HEK293 (cell line): ENCODE measurements around the gene MYH11.

Experiments used
- CTCF ChIA-PET: fragments of 350-600 bp; formaldehyde crosslinking; extraction: SDS; loops from one replicate; lab custom pipeline; 2021; ENCODE audit warnings: antibody characterized with exemption; lab: Yijun Ruan, JAX
- POLR2A ChIA-PET: fragments of 300-600 bp; formaldehyde crosslinking; extraction: SDS; loops from one replicate; lab custom pipeline; 2020; ENCODE audit warnings: antibody characterized with exemption, inconsistent platforms; lab: Yijun Ruan, JAX
- H3K27ac ChIP-seq: fragments of 200-500 bp; sonication (Bioruptor generic); 2 replicates; pipeline ENCODE4 v1.5.1; 2014; ENCODE audit warnings: low read depth, low read length, control low read depth, inconsistent platforms; ENCODE audit errors: extremely low read depth
- H3K36me3 ChIP-seq, 2 experiments: fragments of 200-500 bp in 1 of 2; sonication (Bioruptor generic) in 1 of 2; 1 replicate in 1 of 2; 2 replicates in 1 of 2; pipeline ENCODE4 v1.5.1; 2014 to 2017; ENCODE audit warnings: inconsistent platforms in 2 of 2, low read length in 2 of 2; ENCODE audit not compliant: control insufficient read depth in 2 of 2, insufficient read depth in 1 of 2
- H3K4me1 ChIP-seq: fragments of 200-500 bp; sonication (Bioruptor generic); 2 replicates; pipeline ENCODE4 v1.5.1; 2014; ENCODE audit warnings: mild to moderate bottlenecking, low read length, inconsistent platforms; ENCODE audit not compliant: control insufficient read depth, insufficient read depth
- H3K4me3 ChIP-seq: 2 replicates; pipeline ENCODE4 v1.5.1; 2011; ENCODE audit warnings: low read depth, mild to moderate bottlenecking, control low read depth, low read length, moderate library complexity
- H3K9me3 ChIP-seq: fragments of 200-500 bp; sonication (Bioruptor generic); 2 replicates; pipeline ENCODE4 v1.5.1; 2014; ENCODE audit warnings: low read depth, low read length, inconsistent platforms; ENCODE audit not compliant: control insufficient read depth, insufficient read depth
- HOXC10 ChIP-seq: sonication (generic); formaldehyde crosslinking; IDR thresholded peaks from 2 replicates; pipeline ENCODE4 v1.8.1; 2023; ENCODE audit warnings: mild to moderate bottlenecking, missing genetic modification reagents
- HOXD13 ChIP-seq: sonication (generic); formaldehyde crosslinking; IDR thresholded peaks from 2 replicates; pipeline ENCODE4 v1.8.0; 2022; ENCODE audit warnings: missing genetic modification reagents, borderline replicate concordance
- KLF1 ChIP-seq: fragments of 450-650 bp; formaldehyde crosslinking; IDR thresholded peaks from 2 replicates; pipeline ENCODE4 v1.5.1; 2016; ENCODE audit warnings: missing biosample characterization, missing genetic modification characterization
- TCF7L2 ChIP-seq: IDR thresholded peaks from 2 replicates; pipeline ENCODE4 v1.6.1; 2011; ENCODE audit warnings: low read depth, mild to moderate bottlenecking, inconsistent platforms, low read length, moderate library complexity, borderline replicate concordance
- ZNF114 ChIP-seq: fragments of 450-650 bp; formaldehyde crosslinking; IDR thresholded peaks from 2 replicates; pipeline ENCODE4 v1.5.0; 2017; ENCODE audit warnings: missing biosample characterization, missing genetic modification characterization
- ZNF211 ChIP-seq: fragments of 450-650 bp; formaldehyde crosslinking; IDR thresholded peaks from 2 replicates; pipeline ENCODE4 v1.5.1; 2016; ENCODE audit warnings: low read depth, missing biosample characterization, missing genetic modification characterization
- ZNF23 ChIP-seq: fragments of 450-650 bp; formaldehyde crosslinking; IDR thresholded peaks from 2 replicates; pipeline ENCODE4 v1.5.1; 2016; ENCODE audit warnings: missing biosample characterization, missing genetic modification characterization, borderline replicate concordance
- ZNF48 ChIP-seq: fragments of 450-650 bp; formaldehyde crosslinking; IDR thresholded peaks from 2 replicates; pipeline ENCODE4 v1.5.1; 2016; ENCODE audit warnings: missing biosample characterization, missing genetic modification characterization
- TF ChIP-seq, protein P1 (sequence below): fragments of 450-650 bp; formaldehyde crosslinking; IDR thresholded peaks from 2 replicates; pipeline ENCODE4 v1.5.1; 2016; ENCODE audit warnings: missing biosample characterization, missing genetic modification characterization, borderline replicate concordance
- TF ChIP-seq, protein P2 (sequence below): fragments of 450-650 bp; formaldehyde crosslinking; IDR thresholded peaks from 2 replicates; pipeline ENCODE4 v1.5.1; 2016; ENCODE audit warnings: missing biosample characterization, missing genetic modification characterization
- TF ChIP-seq, protein P3 (sequence below): fragments of 450-650 bp; formaldehyde crosslinking; conservative IDR thresholded peaks from 2 replicates; pipeline ENCODE4 v1.5.1; 2016; ENCODE audit warnings: low read depth, missing biosample characterization, missing genetic modification characterization
- TF ChIP-seq, protein P4 (sequence below): fragments of 450-650 bp; formaldehyde crosslinking; IDR thresholded peaks from 2 replicates; pipeline ENCODE4 v1.5.1; 2017; ENCODE audit warnings: missing biosample characterization, missing genetic modification characterization

The MYH11 gene

DNA sequence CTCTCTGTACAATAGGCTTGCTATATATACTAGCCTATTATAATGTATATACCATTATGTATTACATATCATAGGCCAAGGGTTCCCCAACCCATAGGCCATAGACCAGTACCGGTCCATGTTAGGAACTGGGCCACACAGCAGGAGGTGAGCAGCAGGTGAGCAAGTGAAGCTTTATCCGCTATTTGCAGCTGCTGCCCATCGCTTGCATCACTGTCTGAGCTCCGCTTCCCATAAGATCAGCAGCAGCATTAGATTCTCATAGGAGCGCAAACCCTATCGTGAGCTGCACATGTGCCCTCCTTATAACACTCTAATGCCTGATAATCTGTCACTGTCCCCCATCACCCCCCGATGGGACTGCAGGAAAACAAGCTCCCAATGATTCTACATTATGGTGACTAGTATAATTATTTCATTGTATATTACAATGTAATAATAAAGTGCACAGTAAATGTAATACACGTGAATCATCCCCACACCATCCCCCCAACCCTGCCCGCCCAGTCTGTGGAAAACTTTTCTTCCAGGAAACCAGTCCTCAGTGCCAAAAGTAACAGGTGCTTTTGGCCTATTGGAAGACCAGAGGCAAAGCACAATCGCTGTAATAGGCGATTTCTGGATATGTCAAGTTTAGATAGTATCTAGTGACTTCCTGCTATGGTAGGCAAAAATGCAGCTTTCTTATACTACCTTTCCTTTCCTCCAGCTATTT lies 84.1 kb downstream of the MYH11 start:
- Histone ChIP-seq H3K27ac (no peak overlapping the region), H3K36me3 (no peaks in the 10 kb centered on the region), H3K4me3 (no peak overlapping the region), H3K9me3 (no peaks in the 10 kb centered on the region), H3K4me1 (no peaks in the 10 kb centered on the region)
- ChIA-PET POLR2A (no interaction called here), CTCF (interaction anchor here (0.5 to 2.2 kb wide), 5 partner anchors 15 to 103 kb away, joined by 3 to 6 read pairs (median 5); no protein-coding TSS in a partner anchor)
- no peak for TF ChIP-seq ZNF48 (tag by site-specific recombination)
- TF ChIP-seq, protein P1, sequence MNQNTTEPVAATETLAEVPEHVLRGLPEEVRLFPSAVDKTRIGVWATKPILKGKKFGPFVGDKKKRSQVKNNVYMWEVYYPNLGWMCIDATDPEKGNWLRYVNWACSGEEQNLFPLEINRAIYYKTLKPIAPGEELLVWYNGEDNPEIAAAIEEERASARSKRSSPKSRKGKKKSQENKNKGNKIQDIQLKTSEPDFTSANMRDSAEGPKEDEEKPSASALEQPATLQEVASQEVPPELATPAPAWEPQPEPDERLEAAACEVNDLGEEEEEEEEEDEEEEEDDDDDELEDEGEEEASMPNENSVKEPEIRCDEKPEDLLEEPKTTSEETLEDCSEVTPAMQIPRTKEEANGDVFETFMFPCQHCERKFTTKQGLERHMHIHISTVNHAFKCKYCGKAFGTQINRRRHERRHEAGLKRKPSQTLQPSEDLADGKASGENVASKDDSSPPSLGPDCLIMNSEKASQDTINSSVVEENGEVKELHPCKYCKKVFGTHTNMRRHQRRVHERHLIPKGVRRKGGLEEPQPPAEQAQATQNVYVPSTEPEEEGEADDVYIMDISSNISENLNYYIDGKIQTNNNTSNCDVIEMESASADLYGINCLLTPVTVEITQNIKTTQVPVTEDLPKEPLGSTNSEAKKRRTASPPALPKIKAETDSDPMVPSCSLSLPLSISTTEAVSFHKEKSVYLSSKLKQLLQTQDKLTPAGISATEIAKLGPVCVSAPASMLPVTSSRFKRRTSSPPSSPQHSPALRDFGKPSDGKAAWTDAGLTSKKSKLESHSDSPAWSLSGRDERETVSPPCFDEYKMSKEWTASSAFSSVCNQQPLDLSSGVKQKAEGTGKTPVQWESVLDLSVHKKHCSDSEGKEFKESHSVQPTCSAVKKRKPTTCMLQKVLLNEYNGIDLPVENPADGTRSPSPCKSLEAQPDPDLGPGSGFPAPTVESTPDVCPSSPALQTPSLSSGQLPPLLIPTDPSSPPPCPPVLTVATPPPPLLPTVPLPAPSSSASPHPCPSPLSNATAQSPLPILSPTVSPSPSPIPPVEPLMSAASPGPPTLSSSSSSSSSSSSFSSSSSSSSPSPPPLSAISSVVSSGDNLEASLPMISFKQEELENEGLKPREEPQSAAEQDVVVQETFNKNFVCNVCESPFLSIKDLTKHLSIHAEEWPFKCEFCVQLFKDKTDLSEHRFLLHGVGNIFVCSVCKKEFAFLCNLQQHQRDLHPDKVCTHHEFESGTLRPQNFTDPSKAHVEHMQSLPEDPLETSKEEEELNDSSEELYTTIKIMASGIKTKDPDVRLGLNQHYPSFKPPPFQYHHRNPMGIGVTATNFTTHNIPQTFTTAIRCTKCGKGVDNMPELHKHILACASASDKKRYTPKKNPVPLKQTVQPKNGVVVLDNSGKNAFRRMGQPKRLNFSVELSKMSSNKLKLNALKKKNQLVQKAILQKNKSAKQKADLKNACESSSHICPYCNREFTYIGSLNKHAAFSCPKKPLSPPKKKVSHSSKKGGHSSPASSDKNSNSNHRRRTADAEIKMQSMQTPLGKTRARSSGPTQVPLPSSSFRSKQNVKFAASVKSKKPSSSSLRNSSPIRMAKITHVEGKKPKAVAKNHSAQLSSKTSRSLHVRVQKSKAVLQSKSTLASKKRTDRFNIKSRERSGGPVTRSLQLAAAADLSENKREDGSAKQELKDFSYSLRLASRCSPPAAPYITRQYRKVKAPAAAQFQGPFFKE (tag by site-specific recombination), result no peak

DNA sequence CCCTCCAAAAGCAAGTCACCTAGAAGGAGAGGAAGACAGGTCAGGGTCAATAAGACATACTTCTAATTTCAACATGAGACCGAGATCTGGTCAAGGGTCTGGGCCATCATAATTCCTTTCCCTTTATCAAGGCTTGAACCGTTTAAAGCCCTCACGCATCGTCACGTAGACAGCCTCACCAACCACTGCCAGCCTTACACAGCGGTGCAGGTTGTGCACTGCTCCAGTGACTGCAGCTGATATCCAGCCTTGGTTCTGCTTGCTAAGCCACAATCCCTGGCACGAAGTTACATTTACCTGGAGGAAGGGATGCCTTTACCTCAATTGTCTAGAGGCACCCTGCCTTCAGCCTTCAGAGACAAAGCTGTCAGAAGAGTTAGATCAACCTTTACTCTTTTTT lies 85.1 kb downstream of the MYH11 start:
- H3K4me3 ChIP-seq, result no peak overlapping the region
- TF ChIP-seq ZNF211 (tag by site-specific recombination), result no peak
- TF ChIP-seq, protein P2, sequence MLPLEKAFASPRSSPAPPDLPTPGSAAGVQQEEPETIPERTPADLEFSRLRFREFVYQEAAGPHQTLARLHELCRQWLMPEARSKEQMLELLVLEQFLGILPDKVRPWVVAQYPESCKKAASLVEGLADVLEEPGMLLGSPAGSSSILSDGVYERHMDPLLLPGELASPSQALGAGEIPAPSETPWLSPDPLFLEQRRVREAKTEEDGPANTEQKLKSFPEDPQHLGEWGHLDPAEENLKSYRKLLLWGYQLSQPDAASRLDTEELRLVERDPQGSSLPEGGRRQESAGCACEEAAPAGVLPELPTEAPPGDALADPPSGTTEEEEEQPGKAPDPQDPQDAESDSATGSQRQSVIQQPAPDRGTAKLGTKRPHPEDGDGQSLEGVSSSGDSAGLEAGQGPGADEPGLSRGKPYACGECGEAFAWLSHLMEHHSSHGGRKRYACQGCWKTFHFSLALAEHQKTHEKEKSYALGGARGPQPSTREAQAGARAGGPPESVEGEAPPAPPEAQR (tag by site-specific recombination), result no peak
- no peak for TF ChIP-seq ZNF23 (tag by site-specific recombination)
- TF ChIP-seq KLF1, result no peak
- POLR2A ChIA-PET, result no interaction called here
- no peak overlapping the region for H3K27ac ChIP-seq
- no peaks in the 10 kb centered on the region for H3K36me3 ChIP-seq
- CTCF ChIA-PET, result interaction anchor here (0.5 to 2.2 kb wide), 2 partner anchors 14 to 68 kb away, joined by 3 to 5 read pairs; no protein-coding TSS in a partner anchor
- H3K9me3 ChIP-seq, result no peaks in the 10 kb centered on the region
- no peaks in the 10 kb centered on the region for H3K4me1 ChIP-seq

DNA sequence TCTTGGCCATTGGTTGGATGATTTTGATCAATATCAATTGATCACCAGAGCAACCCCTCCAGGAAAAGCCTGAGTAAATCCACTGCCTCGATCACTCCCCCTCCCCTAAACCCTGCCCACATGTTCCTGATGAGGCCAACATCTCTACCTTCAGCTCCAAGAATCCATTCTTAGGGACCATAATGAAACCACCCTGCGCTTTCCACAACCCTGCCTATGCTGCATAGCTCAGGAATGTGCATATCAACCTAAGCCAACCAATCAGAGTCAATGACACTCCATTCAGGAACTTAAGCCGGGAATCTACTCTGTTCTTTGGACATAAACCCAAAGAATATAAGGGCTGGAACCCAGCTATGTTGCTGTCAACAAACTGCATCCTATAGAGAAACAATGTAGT lies 86.3 kb downstream of the MYH11 start:
- no peaks in the 10 kb centered on the region for H3K9me3 ChIP-seq
- H3K27ac ChIP-seq, result no peak overlapping the region
- CTCF ChIA-PET, result interaction anchor here (0.8 to 1.4 kb wide), 3 partner anchors 51 to 421 kb away, joined by 3 to 5 read pairs (median 4); no protein-coding TSS in a partner anchor
- POLR2A ChIA-PET, result no interaction called here
- TF ChIP-seq TCF7L2 (no peak), ZNF114 (tag by site-specific recombination) (no peak), HOXC10 (CRISPR knock-in tag) (no peak), HOXD13 (no peak)
- TF ChIP-seq, protein P3, sequence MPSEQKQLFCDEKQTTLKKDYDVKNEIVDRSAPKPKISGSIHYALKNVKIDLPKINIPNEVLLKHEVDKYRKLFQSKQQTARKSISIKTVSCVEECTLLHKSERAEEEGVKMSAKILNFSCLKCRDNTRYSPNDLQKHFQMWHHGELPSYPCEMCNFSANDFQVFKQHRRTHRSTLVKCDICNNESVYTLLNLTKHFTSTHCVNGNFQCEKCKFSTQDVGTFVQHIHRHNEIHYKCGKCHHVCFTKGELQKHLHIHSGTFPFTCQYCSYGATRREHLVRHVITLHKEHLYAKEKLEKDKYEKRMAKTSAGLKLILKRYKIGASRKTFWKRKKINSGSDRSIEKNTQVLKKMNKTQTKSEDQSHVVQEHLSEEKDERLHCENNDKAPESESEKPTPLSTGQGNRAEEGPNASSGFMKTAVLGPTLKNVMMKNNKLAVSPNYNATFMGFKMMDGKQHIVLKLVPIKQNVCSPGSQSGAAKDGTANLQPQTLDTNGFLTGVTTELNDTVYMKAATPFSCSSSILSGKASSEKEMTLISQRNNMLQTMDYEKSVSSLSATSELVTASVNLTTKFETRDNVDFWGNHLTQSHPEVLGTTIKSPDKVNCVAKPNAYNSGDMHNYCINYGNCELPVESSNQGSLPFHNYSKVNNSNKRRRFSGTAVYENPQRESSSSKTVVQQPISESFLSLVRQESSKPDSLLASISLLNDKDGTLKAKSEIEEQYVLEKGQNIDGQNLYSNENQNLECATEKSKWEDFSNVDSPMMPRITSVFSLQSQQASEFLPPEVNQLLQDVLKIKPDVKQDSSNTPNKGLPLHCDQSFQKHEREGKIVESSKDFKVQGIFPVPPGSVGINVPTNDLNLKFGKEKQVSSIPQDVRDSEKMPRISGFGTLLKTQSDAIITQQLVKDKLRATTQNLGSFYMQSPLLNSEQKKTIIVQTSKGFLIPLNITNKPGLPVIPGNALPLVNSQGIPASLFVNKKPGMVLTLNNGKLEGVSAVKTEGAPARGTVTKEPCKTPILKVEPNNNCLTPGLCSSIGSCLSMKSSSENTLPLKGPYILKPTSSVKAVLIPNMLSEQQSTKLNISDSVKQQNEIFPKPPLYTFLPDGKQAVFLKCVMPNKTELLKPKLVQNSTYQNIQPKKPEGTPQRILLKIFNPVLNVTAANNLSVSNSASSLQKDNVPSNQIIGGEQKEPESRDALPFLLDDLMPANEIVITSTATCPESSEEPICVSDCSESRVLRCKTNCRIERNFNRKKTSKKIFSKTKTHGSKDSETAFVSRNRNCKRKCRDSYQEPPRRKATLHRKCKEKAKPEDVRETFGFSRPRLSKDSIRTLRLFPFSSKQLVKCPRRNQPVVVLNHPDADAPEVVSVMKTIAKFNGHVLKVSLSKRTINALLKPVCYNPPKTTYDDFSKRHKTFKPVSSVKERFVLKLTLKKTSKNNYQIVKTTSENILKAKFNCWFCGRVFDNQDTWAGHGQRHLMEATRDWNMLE, result no peak
- TF ChIP-seq, protein P4, sequence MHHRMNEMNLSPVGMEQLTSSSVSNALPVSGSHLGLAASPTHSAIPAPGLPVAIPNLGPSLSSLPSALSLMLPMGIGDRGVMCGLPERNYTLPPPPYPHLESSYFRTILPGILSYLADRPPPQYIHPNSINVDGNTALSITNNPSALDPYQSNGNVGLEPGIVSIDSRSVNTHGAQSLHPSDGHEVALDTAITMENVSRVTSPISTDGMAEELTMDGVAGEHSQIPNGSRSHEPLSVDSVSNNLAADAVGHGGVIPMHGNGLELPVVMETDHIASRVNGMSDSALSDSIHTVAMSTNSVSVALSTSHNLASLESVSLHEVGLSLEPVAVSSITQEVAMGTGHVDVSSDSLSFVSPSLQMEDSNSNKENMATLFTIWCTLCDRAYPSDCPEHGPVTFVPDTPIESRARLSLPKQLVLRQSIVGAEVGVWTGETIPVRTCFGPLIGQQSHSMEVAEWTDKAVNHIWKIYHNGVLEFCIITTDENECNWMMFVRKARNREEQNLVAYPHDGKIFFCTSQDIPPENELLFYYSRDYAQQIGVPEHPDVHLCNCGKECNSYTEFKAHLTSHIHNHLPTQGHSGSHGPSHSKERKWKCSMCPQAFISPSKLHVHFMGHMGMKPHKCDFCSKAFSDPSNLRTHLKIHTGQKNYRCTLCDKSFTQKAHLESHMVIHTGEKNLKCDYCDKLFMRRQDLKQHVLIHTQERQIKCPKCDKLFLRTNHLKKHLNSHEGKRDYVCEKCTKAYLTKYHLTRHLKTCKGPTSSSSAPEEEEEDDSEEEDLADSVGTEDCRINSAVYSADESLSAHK, result no peak
- TF ChIP-seq, all 188 proteins: peak for 0
- no peaks in the 10 kb centered on the region for H3K36me3 ChIP-seq
- H3K4me3 ChIP-seq, result no peak overlapping the region
- no peaks in the 10 kb centered on the region for H3K4me1 ChIP-seq
